ENCODE results near the gene KRT79. TPM values are rescaled to one million over a fixed set of nuclear protein-coding genes. Genes with fewer than 3 reads are reported as not detected.

Gene KRT79
- total and polyA plus RNA-seq, 2 donors (not counting 1 experiment from before 2014, with no cell fraction given): not detected

DNA sequence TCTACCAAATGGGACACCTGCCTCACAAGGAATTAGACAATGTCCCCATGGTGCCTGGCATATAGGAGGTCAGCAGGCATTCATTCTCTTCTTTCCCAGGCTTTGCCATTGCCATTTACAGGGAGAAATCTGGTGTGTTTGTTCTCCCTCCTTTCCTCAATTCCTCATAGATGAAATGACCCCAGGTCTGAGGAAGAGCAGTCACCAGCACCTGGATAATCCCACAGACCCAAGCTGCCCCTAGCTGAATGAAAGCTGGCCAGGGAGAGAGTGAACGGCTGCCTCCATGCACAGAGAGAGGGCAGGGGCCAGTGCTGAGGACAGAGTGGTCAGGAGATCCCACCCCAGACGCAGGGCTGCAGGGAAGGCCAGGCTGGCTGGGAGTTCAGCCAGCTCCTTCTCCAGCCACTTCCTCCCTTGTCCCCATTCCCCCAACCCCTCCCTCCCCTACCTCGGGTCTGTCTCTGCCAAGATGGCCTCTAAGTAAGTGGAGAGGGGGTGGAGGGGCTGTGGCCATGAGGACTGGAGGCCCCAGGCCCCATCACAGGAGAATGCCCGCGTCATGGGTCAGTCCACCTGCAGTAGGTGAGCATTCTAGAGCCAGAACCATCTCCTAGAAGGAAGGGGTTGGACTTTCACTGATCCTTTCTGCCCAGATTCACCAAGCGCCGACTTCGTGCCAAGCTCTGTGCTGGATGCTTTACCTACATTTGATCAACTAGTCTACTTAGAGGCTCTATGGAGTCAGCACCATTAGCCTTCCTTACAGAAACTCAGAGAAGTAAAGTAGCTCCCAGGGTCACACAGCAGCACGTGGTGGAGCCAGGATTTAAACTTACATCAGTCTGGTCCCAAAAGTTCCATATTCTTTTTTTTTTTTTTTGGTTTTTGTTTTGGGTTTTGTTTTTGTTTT, 18.2 kb downstream of the KRT79 start:
- Histone ChIP-seq H4K20me1 (ENCODE audit: control insufficient read depth, extremely low read depth, insufficient read depth, low read length) (no peaks in the 10 kb centered on the region), H3K27me3 (ENCODE audit: control insufficient read depth, insufficient read depth, low read length) (no peaks in the 10 kb centered on the region), H3K4me3 (replicated peaks in 1 of 4; ENCODE audit: control extremely low read depth in 1 of 4, insufficient read depth in 1 of 4, low read depth in 3 of 4, low read length in 4 of 4) (no peak overlapping the region), H3K36me3 (ENCODE audit: control insufficient read depth, insufficient read depth, low read length) (no peaks in the 10 kb centered on the region), H3K4me2 (ENCODE audit: extremely low read depth, insufficient read depth, low read length) (no peak overlapping the region), H3K79me2 (ENCODE audit: control insufficient read depth, insufficient read depth, low read length) (no peaks in the 10 kb centered on the region), H3K9me3 (ENCODE audit: control insufficient read depth, insufficient read depth, low read depth, low read length) (no peaks in the 10 kb centered on the region), H2AFZ (ENCODE audit: low read length) (no peak overlapping the region), H3K27ac (ENCODE audit: insufficient read depth, low read length) (no peak overlapping the region), H3K9ac (ENCODE audit: insufficient read depth, low read length) (no peak overlapping the region), H3K4me1 (ENCODE audit: control insufficient read depth, extremely low read depth, insufficient read depth, low read length) (no peaks in the 10 kb centered on the region)
- DNase-seq (ENCODE audit: low read depth in 2 of 2): no peak
- TF ChIP-seq EZH2 (IDR thresholded peaks at IDR 0.05; ENCODE audit: low read length, missing control alignments): no peak
- TF ChIP-seq, protein P1, sequence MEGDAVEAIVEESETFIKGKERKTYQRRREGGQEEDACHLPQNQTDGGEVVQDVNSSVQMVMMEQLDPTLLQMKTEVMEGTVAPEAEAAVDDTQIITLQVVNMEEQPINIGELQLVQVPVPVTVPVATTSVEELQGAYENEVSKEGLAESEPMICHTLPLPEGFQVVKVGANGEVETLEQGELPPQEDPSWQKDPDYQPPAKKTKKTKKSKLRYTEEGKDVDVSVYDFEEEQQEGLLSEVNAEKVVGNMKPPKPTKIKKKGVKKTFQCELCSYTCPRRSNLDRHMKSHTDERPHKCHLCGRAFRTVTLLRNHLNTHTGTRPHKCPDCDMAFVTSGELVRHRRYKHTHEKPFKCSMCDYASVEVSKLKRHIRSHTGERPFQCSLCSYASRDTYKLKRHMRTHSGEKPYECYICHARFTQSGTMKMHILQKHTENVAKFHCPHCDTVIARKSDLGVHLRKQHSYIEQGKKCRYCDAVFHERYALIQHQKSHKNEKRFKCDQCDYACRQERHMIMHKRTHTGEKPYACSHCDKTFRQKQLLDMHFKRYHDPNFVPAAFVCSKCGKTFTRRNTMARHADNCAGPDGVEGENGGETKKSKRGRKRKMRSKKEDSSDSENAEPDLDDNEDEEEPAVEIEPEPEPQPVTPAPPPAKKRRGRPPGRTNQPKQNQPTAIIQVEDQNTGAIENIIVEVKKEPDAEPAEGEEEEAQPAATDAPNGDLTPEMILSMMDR (conservative IDR thresholded peaks at IDR 0.05 in 1 of 2, IDR thresholded peaks at IDR 0.05 in 1 of 2; ENCODE audit: low read depth in 1 of 2, low read length in 2 of 2): no peak

DNA sequence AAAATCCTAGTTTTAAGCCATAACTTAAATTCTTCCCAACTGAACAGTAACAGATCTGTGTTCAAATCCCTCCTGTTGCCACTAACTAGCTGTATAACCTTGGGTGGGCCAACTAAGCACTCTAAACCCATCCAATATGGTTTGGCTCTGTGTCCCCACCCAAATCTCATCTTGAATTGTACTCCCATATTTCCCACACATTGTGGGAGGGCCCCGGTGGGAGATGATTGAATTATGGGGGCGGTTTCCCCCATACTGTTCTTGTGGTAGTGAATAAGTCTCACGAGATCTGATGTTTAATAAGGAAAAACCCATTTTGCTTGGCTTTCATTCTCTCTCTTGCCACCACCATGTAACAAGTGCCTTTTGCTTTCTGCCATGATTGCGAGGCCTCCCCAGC, 18.9 kb downstream of the KRT79 start:
- Histone ChIP-seq H3K79me2 (ENCODE audit: control insufficient read depth, insufficient read depth, low read length) (no peaks in the 10 kb centered on the region), H3K27me3 (ENCODE audit: control insufficient read depth, insufficient read depth, low read length) (no peaks in the 10 kb centered on the region)

DNA sequence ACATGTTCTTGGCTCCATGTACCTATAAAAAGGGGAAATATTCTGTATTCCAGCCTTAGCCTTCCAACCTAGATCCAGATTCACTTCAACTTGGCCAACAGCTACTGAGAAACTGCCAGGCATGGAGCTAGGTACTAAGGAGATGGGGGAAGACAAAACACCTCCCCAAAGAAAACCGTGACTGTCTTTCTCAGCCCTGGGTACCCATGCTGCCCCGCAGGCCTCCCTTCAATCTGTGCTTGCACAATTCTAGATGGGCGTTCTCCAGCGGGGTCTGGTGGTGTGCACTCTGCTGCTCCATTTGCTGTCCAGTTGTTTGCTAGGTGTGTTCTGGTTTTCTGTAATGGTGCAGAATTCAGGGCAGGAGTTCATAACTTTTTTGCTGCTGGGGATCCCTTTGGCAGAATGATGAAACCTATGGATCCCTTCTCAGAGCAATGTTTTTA, 19.4 kb downstream of the KRT79 start:
- no peaks in the 10 kb centered on the region for H3K36me3 ChIP-seq (ENCODE audit: control insufficient read depth, insufficient read depth, low read length)
- H3K9ac ChIP-seq (ENCODE audit: insufficient read depth, low read length): no peak overlapping the region
- TF ChIP-seq, protein P1 (conservative IDR thresholded peaks at IDR 0.05 in 1 of 2, IDR thresholded peaks at IDR 0.05 in 1 of 2; ENCODE audit: low read depth in 1 of 2, low read length in 2 of 2): no peak
- no peak for TF ChIP-seq EZH2 (IDR thresholded peaks at IDR 0.05; ENCODE audit: low read length, missing control alignments)
- no peak overlapping the region for H2AFZ ChIP-seq (ENCODE audit: low read length)
- no peak overlapping the region for H3K4me2 ChIP-seq (ENCODE audit: extremely low read depth, insufficient read depth, low read length)
- no peak for DNase-seq (ENCODE audit: low read depth in 2 of 2)
- no peaks in the 10 kb centered on the region for H3K79me2 ChIP-seq (ENCODE audit: control insufficient read depth, insufficient read depth, low read length)
- H3K4me3 ChIP-seq (replicated peaks in 1 of 4; ENCODE audit: control extremely low read depth in 1 of 4, insufficient read depth in 1 of 4, low read depth in 3 of 4, low read length in 4 of 4): no peak overlapping the region
- no peaks in the 10 kb centered on the region for H4K20me1 ChIP-seq (ENCODE audit: control insufficient read depth, extremely low read depth, insufficient read depth, low read length)
- no peaks in the 10 kb centered on the region for H3K27me3 ChIP-seq (ENCODE audit: control insufficient read depth, insufficient read depth, low read length)
- no peaks in the 10 kb centered on the region for H3K4me1 ChIP-seq (ENCODE audit: control insufficient read depth, extremely low read depth, insufficient read depth, low read length)
- no peak overlapping the region for H3K27ac ChIP-seq (ENCODE audit: insufficient read depth, low read length)
- no peaks in the 10 kb centered on the region for H3K9me3 ChIP-seq (ENCODE audit: control insufficient read depth, insufficient read depth, low read depth, low read length)

More for the DNA sequence above, 18.9 kb downstream of the KRT79 start:
- Histone ChIP-seq H2AFZ (ENCODE audit: low read length) (no peak overlapping the region), H3K4me1 (ENCODE audit: control insufficient read depth, extremely low read depth, insufficient read depth, low read length) (no peaks in the 10 kb centered on the region), H3K4me3 (replicated peaks in 1 of 4; ENCODE audit: control extremely low read depth in 1 of 4, insufficient read depth in 1 of 4, low read depth in 3 of 4, low read length in 4 of 4) (no peak overlapping the region), H3K27ac (ENCODE audit: insufficient read depth, low read length) (no peak overlapping the region), H3K9ac (ENCODE audit: insufficient read depth, low read length) (no peak overlapping the region), H3K36me3 (ENCODE audit: control insufficient read depth, insufficient read depth, low read length) (no peaks in the 10 kb centered on the region), H3K9me3 (ENCODE audit: control insufficient read depth, insufficient read depth, low read depth, low read length) (no peaks in the 10 kb centered on the region), H4K20me1 (ENCODE audit: control insufficient read depth, extremely low read depth, insufficient read depth, low read length) (no peaks in the 10 kb centered on the region), H3K4me2 (ENCODE audit: extremely low read depth, insufficient read depth, low read length) (no peak overlapping the region)
- DNase-seq (ENCODE audit: low read depth in 2 of 2): no peak
- TF ChIP-seq EZH2 (IDR thresholded peaks at IDR 0.05; ENCODE audit: low read length, missing control alignments): no peak
- TF ChIP-seq, protein P1 (conservative IDR thresholded peaks at IDR 0.05 in 1 of 2, IDR thresholded peaks at IDR 0.05 in 1 of 2; ENCODE audit: low read depth in 1 of 2, low read length in 2 of 2): no peak

Data from fibroblast of lung (primary cell).